Measurements from ENCODE around the gene HDAC7.

HDAC7 gene

DNA sequence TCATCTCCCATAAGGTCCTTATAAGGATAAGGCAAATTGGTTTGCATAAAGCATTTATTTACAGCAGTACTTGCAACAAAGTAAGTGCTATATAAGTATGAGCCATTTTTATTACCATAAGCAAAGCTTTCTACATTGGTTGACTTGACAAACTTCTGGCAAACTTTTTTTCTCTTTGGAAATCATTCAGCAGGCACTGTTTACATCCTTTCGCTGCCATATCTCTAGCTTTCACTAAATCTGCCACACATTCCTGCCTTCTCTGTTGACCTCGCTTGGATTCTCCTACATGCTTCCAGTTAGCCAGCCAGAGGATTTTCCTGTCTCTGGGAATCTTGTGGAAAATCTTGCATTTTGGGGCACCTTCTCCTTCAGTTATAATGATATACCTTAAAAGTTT lies 21.8 kb upstream of the HDAC7 start:
- TF ChIP-seq GATA2 (IDR thresholded peaks at IDR 0.05; ENCODE audit: low read depth, low read length) (no peak), GATA3 (IDR thresholded peaks at IDR 0.05; ENCODE audit: low read depth, low read length) (no peak)

- TF ChIP-seq GATA3 (IDR thresholded peaks at IDR 0.05; ENCODE audit: low read depth, low read length) (no peak), GATA2 (IDR thresholded peaks at IDR 0.05; ENCODE audit: low read depth, low read length) (no peak)
These were observed 20.9 kb upstream of the HDAC7 start for GRCh38 chr12:47840571-47840970.

DNA sequence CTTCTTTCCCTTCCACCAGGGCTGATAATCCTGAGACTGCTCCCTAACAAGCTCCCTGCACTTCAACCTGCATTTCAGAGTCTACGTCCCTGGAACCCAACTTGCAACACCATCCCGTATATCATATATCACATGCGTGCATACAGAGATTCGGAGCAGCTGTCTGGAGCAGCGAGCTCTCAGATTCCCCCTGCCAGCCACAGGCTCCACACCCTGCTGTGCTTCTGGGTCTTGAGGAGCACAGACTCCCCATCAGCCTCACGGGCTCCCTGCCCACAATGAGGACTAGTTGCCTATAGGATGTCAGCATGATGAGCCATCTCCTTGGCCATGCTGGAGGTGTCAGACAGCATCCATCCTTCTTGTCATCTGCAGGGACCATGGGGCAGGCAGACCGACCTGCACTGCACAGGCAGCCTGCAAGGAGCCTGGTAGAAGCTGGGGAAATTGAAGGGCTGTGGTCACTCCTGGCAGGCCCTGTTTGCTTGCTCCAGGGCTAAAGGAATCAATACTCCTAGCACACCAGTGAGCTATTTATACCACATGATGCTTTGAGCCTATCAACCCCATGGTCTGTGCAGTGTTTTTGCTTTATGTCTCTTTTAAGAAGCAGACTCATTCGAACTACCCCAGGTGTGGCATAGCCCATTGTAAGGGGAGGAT lies 19.6 kb upstream of the HDAC7 start:
- no peak for TF ChIP-seq GATA3 (IDR thresholded peaks at IDR 0.05; ENCODE audit: low read depth, low read length)
- TF ChIP-seq GATA2 (IDR thresholded peaks at IDR 0.05; ENCODE audit: low read depth, low read length) = no peak

GRCh38 chr12:47838286-47838931 lies 18.7 kb upstream of the HDAC7 start:
- TF ChIP-seq GATA2 (IDR thresholded peaks at IDR 0.05; ENCODE audit: low read depth, low read length) (no peak), GATA3 (IDR thresholded peaks at IDR 0.05; ENCODE audit: low read depth, low read length) (no peak)

DNA sequence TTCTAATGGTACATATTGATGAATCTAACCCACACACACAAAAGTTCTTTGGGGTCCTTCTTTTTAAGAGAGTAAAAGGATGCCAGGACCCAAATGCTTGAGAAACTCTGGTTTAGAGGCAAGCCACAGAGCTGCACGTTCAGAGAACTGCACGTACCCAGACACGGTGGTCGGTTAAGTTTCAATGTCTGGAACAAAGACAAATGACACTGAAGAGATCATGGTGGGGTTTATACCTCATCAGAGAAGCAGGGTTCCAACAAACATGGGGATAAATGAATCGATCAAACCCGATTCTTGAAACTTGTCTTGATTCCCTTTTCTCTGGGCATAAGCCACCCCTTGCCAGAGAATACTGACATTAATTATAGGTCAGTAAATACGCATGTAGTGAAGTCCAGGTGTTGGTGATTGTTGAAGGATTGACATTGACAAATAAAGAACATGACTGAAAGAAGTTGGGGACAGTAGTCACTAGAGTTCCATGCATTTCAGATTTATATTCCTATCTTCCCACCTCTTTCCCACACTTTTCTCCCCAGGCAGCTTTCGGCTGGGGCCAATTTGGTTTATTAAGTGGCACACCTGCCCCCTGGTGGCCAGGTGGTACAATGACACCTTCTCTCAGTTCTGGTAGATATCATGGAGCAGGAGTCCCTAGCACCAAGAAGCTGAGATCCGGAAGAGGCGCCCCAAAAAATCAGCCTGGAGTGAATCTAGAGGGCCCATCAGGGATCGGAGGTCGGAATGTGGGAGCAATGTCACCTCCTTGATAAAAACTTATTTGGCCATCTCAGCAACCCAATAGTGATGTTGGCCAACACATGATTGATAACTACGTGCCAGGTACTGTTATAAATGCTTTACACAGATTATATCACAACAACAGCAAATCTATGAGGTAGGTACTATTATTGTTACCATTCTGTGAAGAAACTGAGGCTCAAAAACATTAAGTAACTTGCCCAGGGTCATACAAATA lies 17.8 kb upstream of the HDAC7 start:
- TF ChIP-seq GATA2 (IDR thresholded peaks at IDR 0.05; ENCODE audit: low read depth, low read length) = no peak
- TF ChIP-seq GATA3 (IDR thresholded peaks at IDR 0.05; ENCODE audit: low read depth, low read length) = no peak

DNA sequence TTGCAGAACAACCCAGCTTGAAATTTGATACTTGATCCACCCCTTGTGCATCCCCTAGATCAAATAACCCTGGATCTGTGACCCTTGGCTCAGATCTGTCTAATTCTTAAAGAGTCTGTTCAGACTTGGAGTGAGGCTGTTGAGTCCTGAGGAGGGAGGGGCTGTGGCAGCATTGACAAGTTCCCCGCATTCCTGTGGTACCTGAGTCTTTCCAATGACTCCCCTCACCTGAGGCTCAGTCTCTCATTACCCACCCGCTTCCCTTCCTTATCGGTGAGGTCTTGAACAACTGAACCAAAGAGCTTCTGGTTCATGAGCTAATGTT lies 16.1 kb upstream of the HDAC7 start:
- TF ChIP-seq GATA3 (IDR thresholded peaks at IDR 0.05; ENCODE audit: low read depth, low read length) = no peak
- TF ChIP-seq GATA2 (IDR thresholded peaks at IDR 0.05; ENCODE audit: low read depth, low read length) = no peak

GRCh38 chr12:47835006-47835830 lies 15.5 kb upstream of the HDAC7 start:
- TF ChIP-seq GATA2 (IDR thresholded peaks at IDR 0.05; ENCODE audit: low read depth, low read length) = no peak
- TF ChIP-seq GATA3 (IDR thresholded peaks at IDR 0.05; ENCODE audit: low read depth, low read length) = no peak

GRCh38 chr12:47834199-47834903 lies 14.6 kb upstream of the HDAC7 start:
- TF ChIP-seq GATA2 (IDR thresholded peaks at IDR 0.05; ENCODE audit: low read depth, low read length) = no peak

GRCh38 chr12:47833591-47834012 lies 13.9 kb upstream of the HDAC7 start:
- no peak for TF ChIP-seq GATA3 (IDR thresholded peaks at IDR 0.05; ENCODE audit: low read depth, low read length)

- TF ChIP-seq GATA2 (IDR thresholded peaks at IDR 0.05; ENCODE audit: low read depth, low read length) = no peak
- no peak for TF ChIP-seq GATA3 (IDR thresholded peaks at IDR 0.05; ENCODE audit: low read depth, low read length)
These were observed 12.7 kb upstream of the HDAC7 start for GRCh38 chr12:47832263-47832933.

- TF ChIP-seq GATA3 (IDR thresholded peaks at IDR 0.05; ENCODE audit: low read depth, low read length) (no peak), GATA2 (IDR thresholded peaks at IDR 0.05; ENCODE audit: low read depth, low read length) (no peak)
These were observed 9.9 kb upstream of the HDAC7 start for GRCh38 chr12:47829584-47829983.

DNA sequence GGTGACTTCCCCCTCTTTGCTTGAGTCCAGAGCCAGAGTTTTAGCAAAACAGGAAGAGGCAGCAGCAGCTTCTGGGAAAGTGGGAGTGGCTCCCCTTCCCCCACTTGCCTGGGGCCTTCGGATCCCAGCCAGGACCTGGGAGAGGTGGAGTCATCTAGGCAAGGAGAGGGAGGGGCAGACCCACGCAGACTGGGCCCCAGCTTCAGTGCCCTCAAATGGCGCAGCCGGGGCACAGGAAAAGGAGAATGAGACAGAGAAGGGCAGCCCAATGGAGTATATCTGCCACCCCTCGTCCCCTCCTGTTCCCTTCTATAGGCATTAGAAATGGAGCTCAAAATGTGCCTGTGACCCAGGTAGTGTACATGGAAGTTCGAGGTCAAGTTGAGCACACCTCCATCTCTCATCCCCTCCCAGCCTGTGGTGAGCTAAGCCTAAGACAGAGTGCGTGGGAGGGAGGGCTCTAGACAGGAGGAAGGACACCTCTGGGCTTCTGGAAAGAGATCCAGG lies 9.3 kb upstream of the HDAC7 start:
- TF ChIP-seq GATA3 (IDR thresholded peaks at IDR 0.05; ENCODE audit: low read depth, low read length) (no peak), GATA2 (IDR thresholded peaks at IDR 0.05; ENCODE audit: low read depth, low read length) (no peak)
